HL-60 (cell line): Measurements from ENCODE around the gene FARS2.

ENCODE experiments used
- DNase-seq, 2 experiments: peaks; one replicate each; pipeline ENCODE4 v3.0.0-alpha.2; 2010 to 2020; ENCODE audit warnings: low read depth in 1 of 2, low spot score in 1 of 2
- H3K27ac ChIP-seq: fragments of 250-450 bp; sonication (Bioruptor Pico); replicated peaks from 2 replicates; pipeline ENCODE4 v1.5.1; 2020; ENCODE audit warnings: mild to moderate bottlenecking, moderate library complexity
- H3K27me3 ChIP-seq: fragments of 250-450 bp; sonication (Bioruptor Pico); 2 replicates; pipeline ENCODE4 v1.5.1; 2021; ENCODE audit warnings: mild to moderate bottlenecking, moderate library complexity; ENCODE audit not compliant: insufficient read depth, poor library complexity, severe bottlenecking
- H3K4me3 ChIP-seq: replicated peaks from 2 replicates; pipeline ENCODE4 v1.5.1; 2011; ENCODE audit warnings: mild to moderate bottlenecking, control low read depth, low read length; ENCODE audit not compliant: insufficient read depth
- GABPA ChIP-seq: IDR thresholded peaks from 2 replicates; pipeline ENCODE4 v1.6.1; 2012; ENCODE audit warnings: low read depth
- POLR2AphosphoS5 ChIP-seq: IDR thresholded peaks from 2 replicates; pipeline ENCODE4 v1.6.1; 2012; ENCODE audit warnings: low read depth
- SPI1 ChIP-seq: IDR thresholded peaks from 2 replicates; pipeline ENCODE4 v1.6.1; 2012; ENCODE audit warnings: low read depth, mild to moderate bottlenecking, borderline replicate concordance
- TF ChIP-seq, protein P1 (sequence below): IDR thresholded peaks from one replicate; pipeline ENCODE4 v1.5.1; 2011; ENCODE audit warnings: low read length, control low read depth, inconsistent platforms; ENCODE audit not compliant: insufficient read depth
- TF ChIP-seq, protein P2 (sequence below): IDR thresholded peaks from 2 replicates; pipeline ENCODE4 v1.6.1; 2012; ENCODE audit warnings: low read depth; ENCODE audit not compliant: insufficient replicate concordance

FARS2 gene

DNA sequence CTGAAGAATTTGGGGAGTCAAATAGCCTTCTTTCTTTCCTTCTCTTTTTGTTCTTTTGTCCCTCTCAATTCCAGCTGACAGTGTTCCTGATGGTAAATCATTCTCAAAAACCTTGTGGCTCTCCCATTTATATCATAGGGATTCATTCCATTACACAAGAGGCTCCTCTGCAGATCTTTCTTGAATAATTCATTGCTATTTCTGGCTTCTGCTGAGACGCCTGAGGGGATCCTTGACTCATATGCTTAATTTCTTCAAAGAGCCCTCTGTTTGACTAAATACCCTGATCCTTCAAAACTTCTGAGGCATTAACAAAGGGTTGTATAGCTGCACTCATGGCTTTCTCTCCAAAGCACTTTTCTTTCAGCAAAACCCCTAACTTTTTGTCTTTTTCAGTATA lies 289.3 kb downstream of the FARS2 start:
- H3K27me3 ChIP-seq, result no peaks in the 10 kb centered on the region
- H3K27ac ChIP-seq, result no peak overlapping the region
- TF ChIP-seq, protein P1, sequence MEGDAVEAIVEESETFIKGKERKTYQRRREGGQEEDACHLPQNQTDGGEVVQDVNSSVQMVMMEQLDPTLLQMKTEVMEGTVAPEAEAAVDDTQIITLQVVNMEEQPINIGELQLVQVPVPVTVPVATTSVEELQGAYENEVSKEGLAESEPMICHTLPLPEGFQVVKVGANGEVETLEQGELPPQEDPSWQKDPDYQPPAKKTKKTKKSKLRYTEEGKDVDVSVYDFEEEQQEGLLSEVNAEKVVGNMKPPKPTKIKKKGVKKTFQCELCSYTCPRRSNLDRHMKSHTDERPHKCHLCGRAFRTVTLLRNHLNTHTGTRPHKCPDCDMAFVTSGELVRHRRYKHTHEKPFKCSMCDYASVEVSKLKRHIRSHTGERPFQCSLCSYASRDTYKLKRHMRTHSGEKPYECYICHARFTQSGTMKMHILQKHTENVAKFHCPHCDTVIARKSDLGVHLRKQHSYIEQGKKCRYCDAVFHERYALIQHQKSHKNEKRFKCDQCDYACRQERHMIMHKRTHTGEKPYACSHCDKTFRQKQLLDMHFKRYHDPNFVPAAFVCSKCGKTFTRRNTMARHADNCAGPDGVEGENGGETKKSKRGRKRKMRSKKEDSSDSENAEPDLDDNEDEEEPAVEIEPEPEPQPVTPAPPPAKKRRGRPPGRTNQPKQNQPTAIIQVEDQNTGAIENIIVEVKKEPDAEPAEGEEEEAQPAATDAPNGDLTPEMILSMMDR, result no peak
- TF ChIP-seq, protein P2, sequence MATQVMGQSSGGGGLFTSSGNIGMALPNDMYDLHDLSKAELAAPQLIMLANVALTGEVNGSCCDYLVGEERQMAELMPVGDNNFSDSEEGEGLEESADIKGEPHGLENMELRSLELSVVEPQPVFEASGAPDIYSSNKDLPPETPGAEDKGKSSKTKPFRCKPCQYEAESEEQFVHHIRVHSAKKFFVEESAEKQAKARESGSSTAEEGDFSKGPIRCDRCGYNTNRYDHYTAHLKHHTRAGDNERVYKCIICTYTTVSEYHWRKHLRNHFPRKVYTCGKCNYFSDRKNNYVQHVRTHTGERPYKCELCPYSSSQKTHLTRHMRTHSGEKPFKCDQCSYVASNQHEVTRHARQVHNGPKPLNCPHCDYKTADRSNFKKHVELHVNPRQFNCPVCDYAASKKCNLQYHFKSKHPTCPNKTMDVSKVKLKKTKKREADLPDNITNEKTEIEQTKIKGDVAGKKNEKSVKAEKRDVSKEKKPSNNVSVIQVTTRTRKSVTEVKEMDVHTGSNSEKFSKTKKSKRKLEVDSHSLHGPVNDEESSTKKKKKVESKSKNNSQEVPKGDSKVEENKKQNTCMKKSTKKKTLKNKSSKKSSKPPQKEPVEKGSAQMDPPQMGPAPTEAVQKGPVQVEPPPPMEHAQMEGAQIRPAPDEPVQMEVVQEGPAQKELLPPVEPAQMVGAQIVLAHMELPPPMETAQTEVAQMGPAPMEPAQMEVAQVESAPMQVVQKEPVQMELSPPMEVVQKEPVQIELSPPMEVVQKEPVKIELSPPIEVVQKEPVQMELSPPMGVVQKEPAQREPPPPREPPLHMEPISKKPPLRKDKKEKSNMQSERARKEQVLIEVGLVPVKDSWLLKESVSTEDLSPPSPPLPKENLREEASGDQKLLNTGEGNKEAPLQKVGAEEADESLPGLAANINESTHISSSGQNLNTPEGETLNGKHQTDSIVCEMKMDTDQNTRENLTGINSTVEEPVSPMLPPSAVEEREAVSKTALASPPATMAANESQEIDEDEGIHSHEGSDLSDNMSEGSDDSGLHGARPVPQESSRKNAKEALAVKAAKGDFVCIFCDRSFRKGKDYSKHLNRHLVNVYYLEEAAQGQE, result no peak
- TF ChIP-seq GABPA (no peak), SPI1 (no peak), POLR2AphosphoS5 (no peak)
- no peak for DNase-seq
- H3K4me3 ChIP-seq, result no peak overlapping the region

DNA sequence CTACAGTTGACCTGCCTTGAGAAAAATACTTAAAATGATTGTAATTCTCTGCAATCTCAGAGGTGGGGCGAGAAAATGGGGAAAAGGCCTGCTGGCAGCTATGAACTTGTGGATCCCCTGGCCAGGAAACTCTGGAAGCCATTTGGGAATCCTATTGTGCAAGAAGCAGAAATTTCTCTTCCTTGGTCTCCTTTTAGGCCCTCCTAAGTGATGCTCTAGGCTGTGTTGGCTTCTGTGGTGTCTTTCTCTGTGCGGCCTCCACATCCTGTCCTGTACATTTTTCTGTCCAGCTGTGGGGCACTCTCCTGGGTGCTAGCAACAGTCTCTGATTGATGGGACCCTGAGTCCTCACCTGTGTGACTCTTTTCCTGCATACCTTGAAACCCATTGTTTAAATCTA lies 290.9 kb downstream of the FARS2 start:
- TF ChIP-seq GABPA, result no peak
- TF ChIP-seq, protein P1, result no peak

DNA sequence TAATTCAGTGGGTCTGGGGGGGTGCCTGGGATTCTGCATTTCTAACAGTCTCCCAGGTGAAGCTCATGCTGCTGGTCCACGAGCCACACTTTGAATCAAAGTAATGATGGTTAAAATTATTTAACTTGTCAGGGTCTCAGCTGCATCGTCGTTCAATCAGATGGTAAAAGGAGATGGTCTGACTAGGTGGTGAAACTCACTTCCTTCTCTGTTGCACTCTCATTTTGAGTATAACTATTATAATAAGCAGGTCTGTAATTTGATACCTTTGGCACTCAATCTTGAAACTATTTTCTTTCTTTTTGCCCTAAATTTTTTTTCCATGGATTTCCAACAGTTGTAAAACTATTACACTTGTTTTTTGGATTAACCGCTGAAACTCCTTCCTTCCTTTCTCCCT lies 292.5 kb downstream of the FARS2 start:
- TF ChIP-seq, protein P2, result no peak
- TF ChIP-seq, protein P1, result no peak
- TF ChIP-seq SPI1 (no peak), GABPA (no peak), POLR2AphosphoS5 (no peak)
- H3K27ac ChIP-seq, result no peak overlapping the region
- no peak for DNase-seq

More for the DNA sequence above, 290.9 kb downstream of the FARS2 start:
- Histone ChIP-seq H3K27me3 (no peaks in the 10 kb centered on the region), H3K4me3 (no peak overlapping the region), H3K27ac (no peak overlapping the region)
- no peak for DNase-seq

DNA sequence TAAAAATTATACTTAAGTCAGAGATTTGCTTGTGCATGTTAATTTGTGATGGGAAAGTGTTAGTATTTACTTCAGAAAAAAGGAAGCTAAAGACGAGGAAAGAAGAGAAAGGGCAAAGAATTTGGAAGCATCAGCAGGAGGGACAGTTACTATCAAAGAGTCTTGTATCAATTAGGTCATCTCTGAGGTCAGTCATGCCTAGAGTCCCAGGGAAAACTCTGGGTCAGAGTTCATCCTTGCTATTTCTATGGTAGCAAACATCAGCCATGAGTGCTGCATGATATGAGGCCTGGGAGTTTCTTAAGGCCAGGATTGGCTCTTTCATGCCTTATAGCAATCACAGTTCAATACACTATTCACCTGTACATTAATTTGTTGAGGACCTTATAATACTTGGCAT lies 292.9 kb downstream of the FARS2 start:
- H3K27me3 ChIP-seq, result no peaks in the 10 kb centered on the region
- H3K4me3 ChIP-seq, result no peak overlapping the region
- no peak for TF ChIP-seq GABPA
- TF ChIP-seq, protein P1, result no peak
- TF ChIP-seq, protein P2, result no peak
- TF ChIP-seq POLR2AphosphoS5, result no peak
- no peak for TF ChIP-seq SPI1
- no peak overlapping the region for H3K27ac ChIP-seq
- no peak for DNase-seq

More for the DNA sequence above, 292.5 kb downstream of the FARS2 start:
- Histone ChIP-seq H3K27me3 (no peaks in the 10 kb centered on the region), H3K4me3 (no peak overlapping the region)
